ENCODE measurements around the gene TSACC. TPM values are rescaled to one million over a fixed set of nuclear protein-coding genes. Genes with fewer than 3 reads are reported as not detected.

TSACC gene
- total RNA-seq, 1 experiment from 2014 or later: 1.8 TPM

DNA sequence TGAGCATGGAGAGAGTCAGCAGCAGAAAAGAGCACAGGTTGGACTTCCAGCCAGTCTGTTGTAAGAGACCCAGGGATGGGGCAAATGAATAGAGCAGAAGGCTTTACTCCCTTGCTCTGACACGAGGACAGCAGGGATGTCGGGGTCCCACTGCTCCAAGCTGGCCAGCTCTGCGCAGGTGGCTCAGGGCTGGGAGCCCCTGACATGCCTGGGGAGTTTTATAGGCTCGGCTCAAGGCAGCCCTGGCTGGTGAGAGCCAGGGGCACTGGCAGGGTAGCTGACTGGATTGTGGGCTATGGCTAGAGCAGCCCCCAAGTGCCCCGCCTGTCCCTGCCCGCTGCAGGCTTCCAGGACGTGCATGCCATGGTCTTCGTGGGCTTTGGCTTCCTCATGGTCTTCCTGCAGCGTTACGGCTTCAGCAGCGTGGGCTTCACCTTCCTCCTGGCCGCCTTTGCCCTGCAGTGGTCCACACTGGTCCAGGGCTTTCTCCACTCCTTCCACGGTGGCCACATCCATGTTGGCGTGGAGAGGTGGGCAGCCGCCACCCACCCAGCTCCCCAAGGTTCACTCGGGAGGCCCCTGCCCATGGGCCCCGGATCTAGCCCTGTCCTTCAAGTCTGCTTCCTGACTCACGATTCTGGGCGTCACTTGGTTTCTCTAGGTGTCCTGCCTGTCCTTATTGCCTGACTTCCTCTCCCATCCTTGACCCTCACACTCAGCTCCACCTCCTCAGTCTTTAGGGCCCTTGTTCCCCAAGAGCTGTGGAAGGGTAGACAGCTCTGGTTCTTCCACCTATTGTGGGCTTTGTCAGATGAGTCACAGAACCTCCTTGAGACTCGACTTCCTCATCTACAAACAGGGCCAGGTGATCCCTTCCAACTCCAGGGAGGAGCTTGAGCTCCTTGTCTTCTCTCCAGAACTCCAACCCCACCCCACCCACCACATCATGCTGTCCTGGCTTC is 38.9 kb downstream of the TSACC start:
- intact Hi-C loops (cut with micrococcal nuclease): loop anchor here (5.0 kb wide), 1 partner anchor 375 kb away; no protein-coding TSS in a partner anchor
- Mint-ChIP-seq H3K4me3 (ENCODE audit: unreplicated experiment) (no peak overlapping the region), H3K36me3 (ENCODE audit: insufficient read depth, unreplicated experiment) (no peaks in the 10 kb centered on the region), H3K27ac (ENCODE audit: low read depth, unreplicated experiment) (no peak overlapping the region), H3K27me3 (ENCODE audit: insufficient read depth, unreplicated experiment) (peaks cover 26% of the 10 kb centered on the region), H3K9me3 (ENCODE audit: unreplicated experiment) (no peaks in the 10 kb centered on the region), H3K4me1 (ENCODE audit: insufficient read depth, unreplicated experiment) (peaks cover 6% of the 10 kb centered on the region)
- TF ChIP-seq, protein P1, sequence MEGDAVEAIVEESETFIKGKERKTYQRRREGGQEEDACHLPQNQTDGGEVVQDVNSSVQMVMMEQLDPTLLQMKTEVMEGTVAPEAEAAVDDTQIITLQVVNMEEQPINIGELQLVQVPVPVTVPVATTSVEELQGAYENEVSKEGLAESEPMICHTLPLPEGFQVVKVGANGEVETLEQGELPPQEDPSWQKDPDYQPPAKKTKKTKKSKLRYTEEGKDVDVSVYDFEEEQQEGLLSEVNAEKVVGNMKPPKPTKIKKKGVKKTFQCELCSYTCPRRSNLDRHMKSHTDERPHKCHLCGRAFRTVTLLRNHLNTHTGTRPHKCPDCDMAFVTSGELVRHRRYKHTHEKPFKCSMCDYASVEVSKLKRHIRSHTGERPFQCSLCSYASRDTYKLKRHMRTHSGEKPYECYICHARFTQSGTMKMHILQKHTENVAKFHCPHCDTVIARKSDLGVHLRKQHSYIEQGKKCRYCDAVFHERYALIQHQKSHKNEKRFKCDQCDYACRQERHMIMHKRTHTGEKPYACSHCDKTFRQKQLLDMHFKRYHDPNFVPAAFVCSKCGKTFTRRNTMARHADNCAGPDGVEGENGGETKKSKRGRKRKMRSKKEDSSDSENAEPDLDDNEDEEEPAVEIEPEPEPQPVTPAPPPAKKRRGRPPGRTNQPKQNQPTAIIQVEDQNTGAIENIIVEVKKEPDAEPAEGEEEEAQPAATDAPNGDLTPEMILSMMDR (IDR thresholded peaks at IDR 0.05; ENCODE audit: unreplicated experiment): no peak
- DNase-seq (ENCODE audit: unreplicated experiment): no peak
- ChIA-PET CTCF (interaction anchor here (0.6 to 8.9 kb wide), 13 partner anchors 9 to 547 kb away, joined by 3 to 113 read pairs (median 5); no protein-coding TSS in a partner anchor), POLR2A (no interaction called here)
- no TSS peak for BruUV-seq (replicated peaks)

DNA sequence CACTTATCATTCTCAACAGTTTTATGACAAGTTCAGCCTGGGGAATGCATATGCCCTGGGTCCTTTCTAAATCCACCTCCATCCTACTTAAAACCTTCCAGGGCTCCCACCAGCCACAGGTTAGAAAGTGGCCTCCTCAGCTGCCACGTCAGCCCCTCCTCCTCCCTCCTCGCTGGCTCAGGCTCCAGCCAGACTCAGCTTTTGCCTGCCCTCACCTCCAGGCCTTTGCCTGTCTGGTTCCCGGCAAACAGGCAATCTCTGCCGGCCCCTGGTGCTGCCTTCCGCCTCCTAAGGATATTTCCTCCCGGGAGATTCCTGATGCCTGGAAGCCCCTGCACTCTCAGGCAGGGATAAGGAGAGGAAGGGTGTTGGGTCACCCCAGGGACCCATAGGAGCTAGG is 40.2 kb downstream of the TSACC start:
- Mint-ChIP-seq H3K27ac (ENCODE audit: low read depth, unreplicated experiment) (no peak overlapping the region), H3K27me3 (ENCODE audit: insufficient read depth, unreplicated experiment) (peaks cover 13% of the 10 kb centered on the region), H3K4me1 (ENCODE audit: insufficient read depth, unreplicated experiment) (peaks cover 6% of the 10 kb centered on the region), H3K9me3 (ENCODE audit: unreplicated experiment) (no peaks in the 10 kb centered on the region), H3K36me3 (ENCODE audit: insufficient read depth, unreplicated experiment) (no peaks in the 10 kb centered on the region), H3K4me3 (ENCODE audit: unreplicated experiment) (no peak overlapping the region)
- no TSS peak for BruUV-seq (replicated peaks)
- CTCF ChIA-PET: interaction anchor here (0.6 to 8.9 kb wide), 11 partner anchors 7 to 623 kb away, joined by 3 to 113 read pairs (median 5); no protein-coding TSS in a partner anchor
- DNase-seq (ENCODE audit: unreplicated experiment): no peak
- POLR2A ChIA-PET: interaction anchor here (1.4 kb wide), 1 partner anchor 57 kb away, joined by 3 read pairs; no protein-coding TSS in a partner anchor
- TF ChIP-seq, protein P1 (IDR thresholded peaks at IDR 0.05; ENCODE audit: unreplicated experiment): no peak
- intact Hi-C loops (cut with micrococcal nuclease): loop anchor here (5.0 kb wide), 1 partner anchor 376 kb away; no protein-coding TSS in a partner anchor

DNA sequence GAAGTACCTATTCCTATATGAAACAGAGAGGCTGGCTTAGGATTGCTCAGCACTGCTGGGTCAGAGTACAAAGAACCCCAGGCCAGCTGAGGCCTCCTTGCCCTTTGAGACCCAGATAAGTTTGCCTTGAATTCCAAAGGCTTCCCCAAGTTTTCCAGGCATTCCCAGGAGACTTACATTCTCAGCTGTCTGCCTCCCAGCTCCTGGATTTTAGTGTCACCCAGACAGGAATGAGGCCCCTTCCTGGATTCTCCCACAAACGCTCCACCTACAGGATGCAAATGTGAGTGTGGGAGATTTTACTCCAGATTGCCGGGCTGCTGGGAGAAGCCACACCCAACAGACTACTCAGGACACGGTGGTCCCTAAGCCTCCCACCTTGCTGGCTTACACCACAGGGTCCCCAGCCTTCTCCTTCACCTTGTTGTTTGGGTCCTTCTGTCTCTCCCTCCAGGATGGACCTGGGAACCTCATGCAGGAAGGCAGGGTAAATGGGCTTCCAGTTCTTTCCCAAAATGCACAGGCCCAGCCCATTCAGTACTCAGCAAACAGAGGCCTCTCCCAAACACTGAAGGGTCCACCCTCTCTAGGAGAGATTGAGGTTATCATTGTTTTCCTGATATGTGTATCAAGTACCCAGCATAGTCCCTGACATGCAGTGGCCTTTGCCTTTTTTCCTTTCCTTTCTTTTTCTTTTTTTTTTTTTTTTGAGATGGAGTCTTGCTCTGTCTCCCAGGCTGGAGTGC is 41.3 kb downstream of the TSACC start:
- Mint-ChIP-seq H3K4me3 (ENCODE audit: unreplicated experiment) (no peak overlapping the region), H3K27me3 (ENCODE audit: insufficient read depth, unreplicated experiment) (peaks cover 2% of the 10 kb centered on the region), H3K9me3 (ENCODE audit: unreplicated experiment) (no peaks in the 10 kb centered on the region), H3K4me1 (ENCODE audit: insufficient read depth, unreplicated experiment) (peaks cover 6% of the 10 kb centered on the region), H3K27ac (ENCODE audit: low read depth, unreplicated experiment) (no peak overlapping the region), H3K36me3 (ENCODE audit: insufficient read depth, unreplicated experiment) (no peaks in the 10 kb centered on the region)
- ChIA-PET POLR2A (interaction anchor here (1.4 kb wide), 1 partner anchor 56 kb away, joined by 3 read pairs; no protein-coding TSS in a partner anchor), CTCF (interaction anchor here (0.6 to 4.8 kb wide), 8 partner anchors 14 to 249 kb away, joined by 3 to 42 read pairs (median 4); no protein-coding TSS in a partner anchor)
- intact Hi-C loops (cut with micrococcal nuclease): loop anchor here (5.0 kb wide), 1 partner anchor 377 kb away; no protein-coding TSS in a partner anchor
- TF ChIP-seq, protein P1 (IDR thresholded peaks at IDR 0.05; ENCODE audit: unreplicated experiment): no peak
- BruUV-seq (replicated peaks): no TSS peak
- peak; percentile 30 for DNase-seq (ENCODE audit: unreplicated experiment)

Measured in MCF 10A (cell line).